ENCODE measurements around the gene PGM5.

The PGM5 gene

DNA sequence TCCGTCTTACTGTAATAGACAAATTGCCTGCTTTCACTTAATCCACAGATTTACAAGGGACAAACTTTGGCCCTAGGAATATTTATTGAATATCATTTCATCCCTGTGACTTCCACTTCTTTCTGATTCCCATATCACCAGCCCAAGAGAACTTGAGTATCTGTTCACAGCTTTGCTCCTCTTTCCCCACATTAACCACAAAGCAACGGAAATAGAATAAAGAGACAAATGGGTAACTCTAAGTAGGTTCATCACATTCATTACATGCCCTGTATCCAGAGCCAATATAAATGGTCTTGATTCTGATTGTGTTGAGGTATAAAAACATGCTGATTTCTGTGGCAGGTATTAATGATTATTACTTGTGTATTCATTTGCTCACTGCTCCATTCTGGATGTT lies 142.4 kb downstream of the PGM5 start:
- DNase-seq = no peak

DNA sequence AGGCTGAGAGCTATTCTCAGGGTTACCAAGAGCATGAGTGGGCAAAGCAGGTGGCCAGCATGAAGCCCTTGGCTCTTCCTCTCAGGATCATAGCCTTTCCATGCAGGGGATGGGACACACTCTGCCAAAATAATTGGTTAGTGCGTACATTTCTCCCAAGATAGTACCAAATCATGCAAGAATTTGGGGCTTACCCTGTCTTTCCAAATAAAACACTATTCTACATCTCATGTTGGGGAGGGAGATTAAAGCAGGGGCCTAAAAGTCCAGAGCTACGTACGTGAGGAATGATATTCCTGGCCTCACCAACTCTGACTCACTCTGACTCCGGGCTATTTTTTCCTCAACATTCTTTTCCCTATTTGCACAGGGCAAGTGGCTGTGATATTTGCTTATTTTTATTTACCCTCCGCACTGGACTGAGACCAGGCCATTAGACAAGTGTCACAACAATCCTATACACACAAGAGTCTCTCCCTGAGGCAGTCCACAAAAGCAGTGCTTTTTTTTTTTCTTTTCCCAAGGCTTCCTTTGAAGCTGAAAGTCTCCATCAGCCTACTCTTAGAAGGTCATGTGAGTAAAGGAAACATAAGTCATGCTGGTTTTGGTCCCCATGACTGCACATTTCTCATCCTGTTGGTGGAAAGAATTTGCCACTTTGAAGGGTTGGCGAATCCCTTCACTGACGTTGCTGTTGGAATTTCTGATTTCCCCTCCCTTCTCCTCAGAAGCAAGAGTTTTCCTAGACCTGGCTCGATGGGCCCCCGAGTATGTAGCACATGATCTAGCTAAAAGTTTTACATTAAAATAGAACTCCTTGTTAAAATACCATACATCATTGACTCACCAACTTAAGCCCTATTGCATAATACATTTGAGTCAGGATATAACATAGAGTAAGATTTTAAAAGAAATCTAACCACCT lies 144.3 kb downstream of the PGM5 start:
- no peak for DNase-seq

DNA sequence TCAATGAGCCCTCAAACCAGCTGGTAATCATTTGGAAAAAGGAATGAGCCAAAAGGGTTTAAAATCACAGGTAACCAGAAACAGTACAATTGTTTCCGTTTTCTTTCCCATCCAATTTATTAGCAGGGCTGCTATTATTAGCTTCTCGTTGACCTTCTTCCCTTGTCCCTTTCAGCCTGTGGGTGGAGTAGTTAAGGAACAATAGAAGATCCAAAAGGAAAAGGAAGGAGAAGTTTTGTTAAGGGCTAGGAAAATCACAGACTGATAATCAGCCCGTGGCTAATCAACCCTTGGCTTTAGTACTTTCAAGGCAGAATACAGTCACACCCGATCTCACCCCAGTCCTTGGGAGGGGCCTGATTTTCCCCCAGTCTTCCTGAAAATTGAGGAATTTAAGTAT lies 145.9 kb downstream of the PGM5 start:
- DNase-seq = no peak

DNA sequence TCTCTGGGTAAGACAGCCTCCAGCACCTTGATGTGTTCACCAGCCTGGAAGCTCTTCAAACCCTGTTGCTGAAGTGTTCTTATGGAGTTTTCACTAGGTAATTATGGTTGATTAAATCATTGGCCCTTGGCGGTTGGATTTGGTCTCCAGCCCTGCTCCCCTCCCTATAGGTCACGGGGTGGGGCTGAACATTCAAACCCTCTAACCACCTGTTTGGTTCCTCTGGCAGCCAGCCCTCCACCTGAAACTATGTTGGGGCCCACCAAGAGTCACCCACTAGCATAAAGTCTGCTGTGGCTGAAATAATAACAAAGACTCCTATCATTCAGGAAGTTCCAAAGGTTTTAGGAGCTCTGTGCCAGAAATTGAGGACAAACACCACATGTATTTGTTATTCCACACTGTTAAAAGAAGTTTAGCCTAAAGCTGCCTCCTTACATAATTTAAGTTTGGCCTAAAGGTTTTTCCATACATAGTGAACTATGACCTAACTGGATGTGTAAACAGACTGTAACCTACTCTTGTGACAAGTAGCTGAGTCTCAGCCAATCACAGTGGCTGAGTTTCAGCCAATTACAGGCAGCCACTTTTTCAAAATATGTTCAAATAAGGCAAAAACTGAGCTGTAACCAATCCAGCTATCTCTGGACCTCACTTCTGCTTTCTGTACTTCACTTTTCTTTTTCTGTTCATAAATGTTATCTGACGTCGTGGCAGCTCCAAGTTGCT lies 149.4 kb downstream of the PGM5 start:
- DNase-seq = no peak

DNA sequence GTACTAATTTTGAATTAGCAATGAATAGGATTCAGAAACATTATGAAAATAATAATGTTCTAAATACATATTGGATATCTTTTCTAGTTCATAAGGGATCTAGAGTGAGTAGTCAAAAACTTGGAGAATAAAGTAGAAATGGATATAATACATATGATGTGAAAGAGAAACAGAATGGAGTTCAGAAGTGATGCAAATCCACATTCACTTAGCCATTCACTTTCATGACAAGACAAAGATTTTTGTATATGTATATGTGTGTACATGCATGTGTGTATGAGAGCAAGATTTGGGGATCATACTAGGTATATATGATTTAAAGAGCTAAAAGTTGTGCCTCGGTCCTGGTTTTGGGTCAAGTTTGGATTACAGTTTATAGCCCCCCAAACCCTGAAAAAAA lies 150.1 kb downstream of the PGM5 start:
- DNase-seq = no peak

DNA sequence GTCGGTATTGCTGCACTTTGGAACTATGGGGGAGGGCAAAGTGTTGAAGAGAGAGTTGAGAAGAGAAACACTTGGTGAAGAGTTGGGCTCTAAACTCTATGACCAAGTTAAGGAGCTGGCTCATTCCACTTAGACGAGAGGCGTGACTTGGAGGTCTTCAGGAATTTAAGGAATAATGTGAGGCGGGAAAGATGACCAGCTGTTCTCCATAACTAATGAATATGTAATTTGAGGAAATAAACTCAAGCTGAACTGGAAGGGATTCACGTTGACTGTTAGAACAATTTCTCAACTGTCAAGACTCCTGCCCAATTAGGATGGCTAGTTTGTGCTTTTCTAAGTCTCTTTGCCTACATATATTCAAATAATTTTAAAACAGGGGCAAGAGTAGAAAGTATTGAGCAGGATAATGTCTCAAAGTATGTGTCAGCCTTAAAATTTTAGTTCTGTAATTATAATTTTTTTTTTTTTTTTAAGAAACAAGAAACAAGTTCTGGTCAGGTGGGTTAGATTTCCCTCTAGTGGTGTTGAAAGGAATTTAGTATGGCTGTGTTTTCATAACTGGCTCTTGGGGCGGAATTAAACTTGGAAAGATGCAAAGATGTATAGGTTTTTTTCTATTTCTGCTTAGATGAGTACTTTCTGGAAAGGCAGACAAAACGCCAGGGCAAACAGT lies 150.9 kb downstream of the PGM5 start:
- DNase-seq = no peak

DNA sequence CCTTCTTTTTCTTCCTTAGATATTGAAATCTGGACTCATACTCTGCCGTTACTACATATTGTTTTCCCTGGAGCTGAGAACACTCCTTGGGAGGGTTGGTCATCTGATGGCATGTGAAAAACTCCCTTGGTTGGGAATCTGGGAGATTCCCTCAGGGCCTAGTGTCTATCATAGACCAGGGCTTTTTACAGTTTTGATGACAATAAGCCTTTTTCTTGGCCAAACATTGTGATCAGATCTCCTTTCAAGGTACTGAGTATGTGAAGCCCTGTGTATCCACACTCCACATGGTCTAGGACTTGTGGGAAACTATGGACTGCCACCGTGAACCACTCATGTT lies 151.4 kb downstream of the PGM5 start:
- no peak for DNase-seq

DNA sequence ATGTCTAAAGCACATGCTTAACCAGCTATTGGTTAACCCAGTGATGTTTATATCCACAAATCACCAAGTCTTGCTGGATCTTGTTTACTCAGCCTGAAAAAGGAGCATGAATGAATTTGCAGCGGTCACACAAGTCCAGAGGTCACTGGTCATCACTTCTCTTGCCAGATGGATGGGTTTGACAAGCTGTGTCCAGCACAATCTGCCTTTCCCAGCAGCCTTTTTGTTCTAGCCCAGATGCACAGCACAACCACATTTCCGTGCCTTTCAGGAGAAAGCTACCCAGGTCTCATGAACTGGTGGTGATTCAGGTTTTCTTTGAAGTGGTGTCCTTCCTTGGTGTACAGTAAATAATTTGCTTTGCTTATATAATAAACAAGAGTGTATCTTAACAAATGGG lies 152.1 kb downstream of the PGM5 start:
- DNase-seq = no peak

DNA sequence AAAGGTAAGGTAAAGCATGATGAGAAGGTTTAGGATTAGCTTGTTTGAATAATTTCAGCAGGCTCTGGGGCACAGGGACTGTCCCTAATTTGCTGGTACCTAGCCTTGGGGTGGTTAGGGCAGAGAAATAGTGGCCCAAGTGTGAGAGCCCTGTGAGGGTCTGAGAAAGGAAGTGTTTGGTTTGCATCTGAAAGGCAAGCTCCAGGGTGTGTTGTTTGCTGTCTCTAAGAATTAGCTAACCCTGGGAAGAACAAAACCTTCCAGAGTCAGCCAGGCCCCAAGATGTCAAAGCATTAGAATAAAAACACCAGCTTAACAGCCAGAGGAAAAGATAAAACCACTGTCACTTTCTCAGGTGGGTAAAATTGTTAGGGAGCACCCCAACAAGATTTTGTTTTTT lies 153.3 kb downstream of the PGM5 start:
- no peak for DNase-seq

DNA sequence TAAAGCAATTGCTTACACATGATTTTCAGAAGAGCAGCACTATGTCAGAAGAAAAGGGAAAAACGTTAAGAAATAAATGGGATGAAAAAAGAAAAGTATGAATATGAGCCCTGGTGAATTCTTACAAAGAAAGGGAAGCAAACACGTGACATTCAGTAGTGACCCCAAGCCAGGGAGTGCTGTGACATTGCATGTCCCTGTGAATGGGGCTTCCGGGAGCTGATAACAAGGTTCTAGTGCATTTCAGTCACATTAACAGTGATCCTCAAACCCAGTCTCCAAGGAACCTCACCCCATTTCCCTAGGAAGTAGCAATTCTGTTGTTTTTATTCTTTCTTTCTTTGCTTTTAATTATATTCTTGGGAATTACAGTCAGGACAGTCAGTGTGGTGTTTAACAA lies 157.0 kb downstream of the PGM5 start:
- no peak for DNase-seq

DNA sequence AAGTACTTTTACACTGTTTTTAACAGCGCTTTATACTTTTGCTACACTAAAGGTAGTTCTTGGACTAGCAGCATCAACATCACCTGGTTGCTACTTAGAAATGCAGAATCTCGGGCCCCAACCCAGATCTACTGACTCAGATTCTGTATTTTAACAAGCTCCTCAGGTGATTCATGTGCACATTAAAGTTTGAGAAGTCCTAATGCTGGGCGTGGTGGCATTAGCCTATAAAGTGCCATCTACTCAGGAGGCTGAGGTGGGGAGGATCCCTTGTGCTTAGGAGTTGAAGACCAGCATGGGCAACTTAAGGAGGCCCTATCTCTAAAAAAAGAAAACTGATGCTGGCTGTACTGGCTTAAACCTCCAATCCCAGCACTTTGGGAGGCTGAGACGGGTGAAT lies 157.6 kb downstream of the PGM5 start:
- no peak for DNase-seq

DNA sequence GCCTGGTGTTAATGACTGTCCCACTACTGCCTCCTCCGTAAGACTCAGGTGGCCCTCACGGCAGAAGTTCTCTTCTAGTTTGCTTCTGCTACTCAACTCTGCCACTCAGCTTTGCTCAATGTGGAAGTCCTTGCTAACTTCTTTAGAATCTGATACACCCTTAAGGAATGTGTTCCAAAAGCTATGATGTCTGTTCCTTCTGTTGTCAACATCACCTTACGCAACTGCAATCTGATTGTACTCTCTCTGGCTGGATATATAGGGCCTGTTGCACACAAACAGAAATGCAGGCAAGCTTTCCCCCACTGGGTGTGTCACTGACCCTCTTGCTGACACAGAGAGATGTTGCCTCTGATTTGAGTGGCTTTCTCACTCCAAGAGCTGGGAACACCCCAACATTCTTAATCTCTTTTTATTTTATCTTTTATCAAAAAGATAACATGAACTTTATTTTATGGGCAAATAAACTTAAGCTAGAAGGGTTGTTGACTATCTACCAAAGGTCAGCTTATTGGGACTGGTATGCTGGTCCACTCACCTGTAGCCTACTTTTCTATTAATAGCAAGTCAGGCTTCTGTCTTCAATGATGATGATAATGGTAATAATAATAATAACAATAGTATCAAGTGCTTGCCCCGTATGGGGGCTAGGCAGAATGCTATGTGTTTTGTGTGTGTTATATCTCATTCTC lies 159.1 kb downstream of the PGM5 start:
- no peak for DNase-seq

DNA sequence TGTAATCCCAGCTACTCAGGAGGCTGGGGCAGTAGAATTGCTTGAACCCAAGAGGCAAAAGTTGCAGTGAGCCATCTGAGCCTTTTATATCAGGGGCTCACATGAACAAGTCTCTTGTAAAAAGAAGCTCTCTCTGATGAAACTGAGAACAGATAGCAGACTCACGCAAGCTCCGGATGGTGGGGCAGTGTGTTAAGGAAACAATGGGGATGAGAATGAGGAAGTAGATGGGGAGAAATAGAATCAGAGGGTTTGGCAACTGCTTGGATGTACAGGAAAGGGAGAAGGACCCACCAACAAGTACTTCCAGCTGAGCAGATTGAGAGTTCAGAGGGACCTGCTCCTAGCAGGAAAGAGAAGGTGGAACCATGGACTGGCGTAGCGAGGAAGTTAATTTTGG lies 165.7 kb downstream of the PGM5 start:
- no peak for DNase-seq

DNA sequence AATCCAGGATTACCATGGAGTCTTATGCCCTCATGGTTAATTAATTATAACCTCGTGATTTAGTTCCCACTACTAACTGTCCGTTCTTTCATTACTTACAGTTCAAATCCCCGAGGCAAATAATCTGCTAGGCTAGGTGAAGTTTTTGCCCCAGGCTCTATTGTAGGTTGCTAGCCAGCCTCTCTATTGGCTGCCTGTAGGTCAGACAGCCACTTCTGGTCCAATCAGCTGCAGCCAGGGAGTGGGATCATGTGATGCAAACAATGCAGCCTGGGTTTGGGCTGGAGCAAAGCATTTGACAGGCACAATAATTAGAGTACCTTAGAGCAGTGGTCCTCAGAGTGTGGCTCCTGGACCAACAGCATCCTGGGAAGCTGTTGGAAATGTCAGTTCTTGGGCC lies 166.5 kb downstream of the PGM5 start:
- no peak for DNase-seq

DNA sequence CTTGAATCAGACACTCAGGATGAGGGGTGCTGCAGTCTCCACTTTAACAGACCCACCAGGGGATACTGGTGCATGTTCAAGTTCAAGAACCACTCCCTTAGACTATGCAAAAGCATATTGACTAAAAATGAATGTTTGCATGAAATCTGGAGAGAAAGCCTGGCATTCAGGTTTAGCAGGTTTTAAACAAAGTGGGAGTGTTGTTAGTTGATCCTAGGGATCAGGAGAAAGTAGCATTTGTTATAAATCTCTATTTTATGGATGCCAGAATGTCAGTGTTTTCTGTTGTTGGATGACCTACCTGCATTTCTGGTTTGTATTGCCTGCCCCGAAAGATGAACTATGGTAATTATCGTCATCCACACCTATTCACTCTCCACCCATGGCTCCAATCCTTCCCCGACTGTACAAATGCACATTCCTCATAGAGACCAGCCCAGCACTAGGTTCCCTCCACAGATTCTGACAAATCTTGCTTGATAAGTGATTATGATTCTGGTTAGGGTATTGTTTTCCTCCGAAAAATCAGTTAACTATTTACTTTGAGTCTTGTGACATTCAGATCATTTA lies 167.0 kb downstream of the PGM5 start:
- DNase-seq = no peak

DNA sequence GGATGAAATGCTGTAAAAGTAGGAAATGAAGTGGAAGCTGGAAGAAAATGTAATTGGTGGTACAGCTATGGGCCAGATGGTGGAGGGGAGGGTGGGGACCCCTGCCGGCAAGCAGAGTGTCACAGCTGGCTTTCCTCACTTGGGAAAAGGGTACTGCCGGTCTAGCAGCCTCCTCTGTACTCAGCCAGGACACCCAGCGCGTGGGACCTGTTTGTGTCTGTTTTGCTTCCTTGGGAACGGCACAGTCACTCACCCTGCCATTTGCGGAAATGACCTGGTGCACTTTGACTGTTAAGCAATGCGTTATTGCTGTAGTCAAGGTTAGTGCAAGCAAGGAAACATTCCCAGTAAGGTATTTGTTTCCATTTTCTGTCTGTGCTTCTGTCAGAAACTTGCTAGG lies 174.2 kb downstream of the PGM5 start:
- no peak for DNase-seq

DNA sequence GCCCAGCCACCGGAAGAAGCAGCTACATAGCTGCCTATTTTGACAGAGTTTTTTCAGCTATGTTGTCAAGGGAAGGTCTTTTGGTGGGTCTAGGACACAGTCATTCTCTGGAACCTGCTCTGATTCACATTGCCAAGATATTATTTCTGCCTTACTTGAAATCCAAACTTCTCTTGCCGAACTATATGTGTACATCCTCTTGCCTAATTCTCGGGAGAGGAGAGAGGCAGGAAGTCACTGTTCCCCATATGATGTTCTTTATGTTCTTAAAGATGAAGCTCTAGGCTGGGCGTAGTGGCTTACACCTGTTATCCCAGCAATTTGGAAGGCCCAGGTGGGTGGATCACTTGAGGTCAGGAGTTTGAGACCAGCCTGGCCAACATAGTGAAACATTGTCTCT lies 175.7 kb downstream of the PGM5 start:
- no peak for DNase-seq

DNA sequence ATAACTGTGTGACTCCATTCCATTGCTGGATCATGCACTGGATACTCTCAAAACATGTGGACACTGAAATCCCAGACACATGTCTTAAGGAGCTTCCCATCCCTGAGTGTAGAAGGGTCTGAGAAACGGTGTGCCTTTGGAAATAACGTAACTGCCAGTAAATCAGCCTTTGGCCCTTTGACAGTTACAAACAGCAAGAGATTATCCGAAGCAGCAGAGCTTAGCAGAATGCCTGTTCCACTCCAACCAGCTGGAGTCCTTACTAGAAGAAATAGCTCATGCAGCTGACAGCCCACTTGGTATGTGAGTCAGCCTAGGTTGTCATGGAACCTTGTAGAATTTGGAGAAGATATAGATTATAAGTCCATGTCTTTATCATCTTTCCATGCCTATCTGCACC lies 177.3 kb downstream of the PGM5 start:
- DNase-seq = no peak

DNA sequence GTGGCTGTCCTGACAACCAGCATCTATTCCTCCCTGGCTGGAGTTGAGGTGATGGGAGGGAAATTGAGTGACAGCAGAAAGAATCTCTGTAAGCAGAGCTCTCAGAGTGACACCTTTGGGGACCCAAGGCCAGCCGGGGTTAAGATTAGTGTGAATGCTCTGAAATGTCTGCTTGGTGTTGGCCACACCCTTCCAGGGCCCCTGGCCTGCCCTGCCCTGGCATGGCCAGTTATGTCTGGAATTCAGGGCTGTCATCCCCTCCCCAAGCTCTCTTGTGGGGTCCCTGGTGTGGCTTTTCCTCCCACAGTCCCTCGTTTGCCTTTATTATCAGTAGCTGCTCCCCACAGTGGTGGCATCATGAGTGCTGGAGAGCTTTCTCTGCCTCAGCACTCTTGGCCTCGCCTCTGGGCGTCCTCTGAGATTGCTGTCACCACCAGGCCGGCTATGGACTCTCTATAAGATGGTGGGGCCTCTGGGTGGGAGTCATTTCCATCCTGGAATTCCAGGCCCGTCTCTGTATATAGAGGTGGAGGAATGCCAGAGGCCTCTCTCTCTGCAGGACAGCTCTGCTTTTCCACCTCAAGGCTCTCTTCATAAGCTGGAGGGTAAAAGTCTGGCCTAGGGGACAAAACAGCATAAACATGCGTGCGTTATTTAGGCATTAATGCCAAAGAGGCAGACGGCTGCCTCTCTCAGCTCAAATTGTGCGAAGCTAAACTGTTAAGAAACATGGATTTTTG lies 180.6 kb downstream of the PGM5 start:
- DNase-seq = no peak

DNA sequence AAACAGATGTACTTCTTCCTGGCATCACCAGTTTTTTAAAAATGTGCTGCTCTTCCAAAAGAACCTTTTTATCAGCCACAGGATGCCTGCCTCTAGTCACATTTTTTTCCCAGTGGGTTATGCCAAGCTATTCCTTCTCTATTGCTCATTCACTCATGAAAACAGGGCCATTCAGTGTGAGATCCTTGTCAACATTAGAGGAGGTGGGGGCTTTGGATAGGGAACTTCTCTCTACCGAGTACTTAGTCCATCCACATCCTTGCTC lies 181.1 kb downstream of the PGM5 start:
- no peak for DNase-seq

DNA sequence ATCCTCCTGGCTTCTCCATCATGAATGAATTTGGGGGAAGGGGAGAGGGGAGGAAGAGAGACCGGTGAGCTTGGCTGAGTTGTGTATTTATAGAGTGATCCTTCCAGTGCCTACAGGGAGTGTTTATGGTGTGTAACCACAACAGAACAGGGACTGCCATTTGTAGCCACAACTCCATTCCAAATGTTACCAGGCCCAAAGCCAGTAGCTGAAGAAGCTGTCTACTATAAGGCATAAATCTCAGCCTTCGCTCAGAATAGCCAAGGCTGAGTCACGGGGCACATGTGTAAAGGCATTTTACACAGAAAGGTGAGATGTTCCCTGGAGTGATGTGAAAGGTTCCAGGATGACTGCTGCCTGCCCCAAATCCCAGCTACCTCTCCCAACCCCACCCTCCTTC lies 181.8 kb downstream of the PGM5 start:
- DNase-seq = no peak

DNA sequence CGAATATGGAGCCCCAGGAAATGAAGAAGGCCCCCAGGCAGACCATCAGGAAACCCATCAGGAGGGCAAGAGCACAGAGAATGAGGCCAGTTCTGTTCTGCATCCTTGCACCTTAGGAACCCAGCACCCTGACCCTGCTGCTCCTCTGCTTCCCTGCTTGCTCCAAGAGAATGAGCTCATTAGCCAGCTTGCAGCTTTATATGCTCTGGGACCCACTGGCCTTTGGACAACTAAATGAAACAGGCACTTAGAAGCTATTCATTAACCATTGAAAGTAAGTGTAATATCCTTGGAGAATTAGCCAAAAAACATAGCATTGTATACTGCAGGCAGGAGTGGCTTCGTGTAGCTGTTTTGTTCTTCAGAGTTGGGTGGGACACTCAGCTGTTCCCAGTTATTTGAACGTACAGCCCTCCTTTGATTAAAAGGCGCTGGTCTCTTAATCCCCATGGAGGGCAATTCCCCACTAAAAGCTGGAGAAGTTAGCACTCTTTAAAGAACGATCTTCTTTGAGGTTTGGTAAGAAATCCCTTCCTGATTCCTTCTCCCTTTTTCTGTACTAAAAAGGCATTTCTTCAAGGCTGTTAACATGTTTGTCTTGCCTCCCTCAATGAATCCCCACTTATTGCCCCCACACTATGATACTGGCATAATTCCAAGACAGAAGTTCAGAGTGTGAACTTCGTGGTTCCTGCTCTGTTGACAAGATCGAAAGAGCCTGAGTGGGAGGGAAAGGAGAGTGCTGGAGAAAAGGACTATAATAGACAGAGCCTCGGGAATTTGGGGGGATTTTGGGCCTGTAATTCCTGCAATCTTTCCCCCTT lies 184.5 kb downstream of the PGM5 start, which contains the start of gene TMEM252:
TMEM252 (minus strand) TSS at position 172 of the 824 bp plus-strand sequence; CDS start at position 103, 69 bp downstream.
- DNase-seq = no peak
